HFFc6 (cell line): ENCODE results near the gene SETX. TPM values are rescaled to one million over a fixed set of nuclear protein-coding genes. Genes with fewer than 3 reads are reported as not detected.

ENCODE experiments used
- DNase-seq: peaks from one replicate; pipeline ENCODE4 v3.0.0-alpha.2; 2018
- H3K27ac Mint-ChIP-seq: 2 replicates; pipeline ENCODE4 v1.8.0; 2020; ENCODE audit warnings: mild to moderate bottlenecking, mixed read lengths
- H3K27me3 Mint-ChIP-seq: 2 replicates; pipeline ENCODE4 v1.8.0; 2021; ENCODE audit warnings: mild to moderate bottlenecking, moderate library complexity, mixed read lengths; ENCODE audit not compliant: insufficient read depth
- H3K36me3 Mint-ChIP-seq: 2 replicates; pipeline ENCODE4 v1.8.0; 2021; ENCODE audit warnings: low read depth, mixed read lengths
- H3K4me1 Mint-ChIP-seq: 2 replicates; pipeline ENCODE4 v1.8.0; 2020; ENCODE audit warnings: low read depth, mixed read lengths
- H3K4me3 Mint-ChIP-seq: 2 replicates; pipeline ENCODE4 v1.8.0; 2020; ENCODE audit warnings: mild to moderate bottlenecking, moderate library complexity, mixed read lengths
- H3K9me3 Mint-ChIP-seq: 2 replicates; pipeline ENCODE4 v1.8.0; 2020; ENCODE audit warnings: mild to moderate bottlenecking, mixed read lengths
- CTCF ChIP-seq: fragments of 200-600 bp; sonication (generic); IDR thresholded peaks from 2 replicates; pipeline ENCODE4 v1.5.0; 2021; ENCODE audit warnings: antibody characterized with exemption, mild to moderate bottlenecking
- total RNA-seq, 6 experiments: library from RNA; stranded (reverse); fragmentation: NEBNext Ultra II Directional; extraction: Animal tissue kit (Norgen Biotek cat#: 25700); gene quantifications; 2 replicates in 1 of 6; 3 replicates in 5 of 6; pipeline ENCODE4 v1.2.3, GENCODE V29; 2021

Gene SETX
- total RNA-seq, 6 experiments from 2014 or later: 14.9 to 18.7 (median 17.7) TPM

GRCh38 chr9:132341177-132341840 is 13.5 kb downstream of the SETX start:
- no peak overlapping the region for H3K4me3 Mint-ChIP-seq
- no peak for DNase-seq
- no peaks in the 10 kb centered on the region for H3K9me3 Mint-ChIP-seq
- no peak overlapping the region for H3K27ac Mint-ChIP-seq
- H3K27me3 Mint-ChIP-seq: no peaks in the 10 kb centered on the region; the same call in 1 of the 2 replicates
- H3K36me3 Mint-ChIP-seq: peaks cover 44% of the 10 kb centered on the region
- TF ChIP-seq CTCF: no peak
- no peaks in the 10 kb centered on the region for H3K4me1 Mint-ChIP-seq

- Mint-ChIP-seq H3K4me3 (no peak overlapping the region), H3K9me3 (no peaks in the 10 kb centered on the region), H3K27ac (no peak overlapping the region), H3K27me3 (no peaks in the 10 kb centered on the region; the same call in 1 of the 2 replicates), H3K4me1 (no peaks in the 10 kb centered on the region), H3K36me3 (peaks cover 55% of the 10 kb centered on the region)
- DNase-seq: no peak
- no peak for TF ChIP-seq CTCF
Measured at GRCh38 chr9:132334364-132334763, 20.4 kb downstream of the SETX start.

GRCh38 chr9:132333556-132333955 is 21.2 kb downstream of the SETX start:
- TF ChIP-seq CTCF: no peak
- Mint-ChIP-seq H3K27ac (no peak overlapping the region), H3K4me1 (no peaks in the 10 kb centered on the region), H3K36me3 (peaks cover 59% of the 10 kb centered on the region), H3K9me3 (no peaks in the 10 kb centered on the region), H3K4me3 (no peak overlapping the region), H3K27me3 (no peaks in the 10 kb centered on the region; the same call in 1 of the 2 replicates)
- no peak for DNase-seq

GRCh38 chr9:132328580-132328979 is 26.2 kb downstream of the SETX start:
- no peaks in the 10 kb centered on the region for H3K9me3 Mint-ChIP-seq
- H3K4me3 Mint-ChIP-seq: no peak overlapping the region
- TF ChIP-seq CTCF: no peak
- no peak overlapping the region for H3K27ac Mint-ChIP-seq
- no peaks in the 10 kb centered on the region for H3K4me1 Mint-ChIP-seq
- DNase-seq: no peak
- peaks cover 3% of the 10 kb centered on the region; the same call in 1 of the 2 replicates for H3K27me3 Mint-ChIP-seq
- peaks cover 77% of the 10 kb centered on the region for H3K36me3 Mint-ChIP-seq

GRCh38 chr9:132327537-132327936 is 27.2 kb downstream of the SETX start:
- no peak overlapping the region for H3K27ac Mint-ChIP-seq
- H3K9me3 Mint-ChIP-seq: no peaks in the 10 kb centered on the region
- H3K36me3 Mint-ChIP-seq: peaks cover 80% of the 10 kb centered on the region
- peaks cover 3% of the 10 kb centered on the region; the same call in 1 of the 2 replicates for H3K27me3 Mint-ChIP-seq
- no peak for DNase-seq
- no peak for TF ChIP-seq CTCF
- H3K4me3 Mint-ChIP-seq: no peak overlapping the region
- H3K4me1 Mint-ChIP-seq: no peaks in the 10 kb centered on the region
